NCI-H748 treated with DMSO at 0.1 percent for 48 hours (cell line): Measurements from ENCODE around the gene ADAT3.
A peak's percentile ranks its signal among the peaks of the same experiment; 100 is the strongest.
"Not testable (repeated sequence)": the region's sequence is repeated elsewhere in the genome, so short reads cannot be mapped to it uniquely, and the experiment has no call there.

Source experiments
- DNase-seq: peaks from one replicate; lab custom pipeline; 2025; lab: John Stamatoyannopoulos, UW

The ADAT3 gene

DNA sequence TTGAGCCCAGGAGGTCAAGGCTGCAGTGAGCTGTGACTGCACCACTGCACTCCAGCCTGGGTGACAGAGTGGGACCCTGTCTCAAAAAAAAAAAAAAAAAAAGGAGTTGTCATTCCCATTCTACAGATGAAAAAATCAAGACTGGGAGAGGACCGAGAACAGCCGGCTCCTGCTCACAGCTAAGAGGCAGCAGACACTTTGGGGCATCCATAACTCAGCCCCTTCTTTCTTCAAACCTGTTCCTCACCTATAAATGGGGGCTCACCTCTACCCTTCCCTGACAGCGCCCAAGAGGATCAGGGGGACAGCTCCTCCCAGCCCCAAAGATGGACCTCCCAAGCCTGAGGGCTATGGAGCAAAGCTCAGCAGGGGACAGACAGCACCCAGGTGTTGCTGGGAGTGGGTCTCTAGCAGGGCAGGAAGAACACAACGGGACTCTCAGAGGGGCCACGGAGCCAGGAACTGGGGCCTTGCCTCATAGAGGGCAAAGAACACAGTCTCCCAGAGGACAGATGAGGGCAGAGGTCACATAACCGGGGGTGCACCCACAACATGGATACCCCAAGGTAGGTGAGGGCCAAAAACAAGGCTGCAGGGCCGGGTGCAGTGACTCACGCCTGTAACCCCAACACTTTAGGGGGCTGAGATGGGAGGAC, 38.4 kb upstream of the ADAT3 start:
- no peak for DNase-seq

DNA sequence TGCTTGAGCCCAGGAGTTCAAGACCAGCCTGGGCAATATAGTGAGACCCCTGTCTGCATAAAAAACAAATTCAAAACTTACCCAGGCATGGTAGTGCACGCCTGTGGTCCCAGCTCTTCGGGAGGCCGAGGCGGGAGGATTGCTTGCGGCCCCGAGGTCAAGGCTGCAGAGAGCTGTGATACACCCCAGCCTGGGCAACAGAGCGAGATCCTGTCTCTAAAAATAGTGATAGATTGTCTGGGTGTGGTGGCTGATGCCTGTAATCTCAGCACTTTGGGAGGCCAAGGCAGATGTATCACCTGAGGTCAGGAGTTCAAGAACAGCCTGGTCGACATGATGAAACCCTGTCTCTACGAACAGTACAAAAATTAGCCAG, 37.9 kb upstream of the ADAT3 start:
- no peak for DNase-seq

DNA sequence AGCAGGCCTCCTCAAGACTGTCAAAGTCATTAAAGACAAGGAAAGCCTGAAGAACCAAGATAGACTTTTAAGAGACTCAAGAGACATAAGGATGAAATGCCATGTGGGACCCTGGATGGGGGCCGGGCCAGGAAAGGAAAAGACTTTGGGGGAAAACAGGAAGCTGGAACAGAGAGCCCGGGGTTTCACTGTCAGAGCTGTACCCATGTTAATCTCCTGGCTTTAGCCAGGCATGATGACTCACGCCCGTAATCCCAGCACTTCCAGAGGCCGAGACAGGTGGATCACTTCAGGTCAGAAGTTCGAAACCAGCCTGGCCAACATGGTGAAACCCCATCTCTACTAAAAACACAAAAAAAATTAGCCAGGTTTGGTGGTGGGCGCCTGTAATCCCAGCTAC, 36.2 kb upstream of the ADAT3 start:
- no peak for DNase-seq

DNA sequence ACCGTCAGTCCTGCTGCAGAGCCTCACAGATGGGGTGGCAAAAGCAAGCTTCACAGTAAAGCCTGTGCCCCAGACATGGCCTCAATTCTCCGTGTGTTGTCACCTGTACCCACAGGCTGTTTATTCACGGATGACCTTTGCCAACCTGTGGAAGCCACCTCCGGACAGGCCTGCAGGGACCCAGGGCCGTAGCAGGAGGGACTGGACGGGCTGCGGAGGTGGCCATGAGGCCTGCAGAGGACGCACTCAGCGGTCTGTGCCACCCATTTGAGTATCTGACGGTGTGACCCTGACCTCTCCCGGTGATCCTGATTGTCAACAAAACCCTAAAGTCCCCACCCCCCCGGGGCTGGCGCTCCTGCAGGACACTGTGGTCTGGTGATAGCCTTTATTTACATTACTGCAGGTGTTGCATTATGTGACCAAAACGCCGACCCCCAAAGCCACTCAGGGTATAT, 34.0 kb upstream of the ADAT3 start:
- DNase-seq, result no peak

DNA sequence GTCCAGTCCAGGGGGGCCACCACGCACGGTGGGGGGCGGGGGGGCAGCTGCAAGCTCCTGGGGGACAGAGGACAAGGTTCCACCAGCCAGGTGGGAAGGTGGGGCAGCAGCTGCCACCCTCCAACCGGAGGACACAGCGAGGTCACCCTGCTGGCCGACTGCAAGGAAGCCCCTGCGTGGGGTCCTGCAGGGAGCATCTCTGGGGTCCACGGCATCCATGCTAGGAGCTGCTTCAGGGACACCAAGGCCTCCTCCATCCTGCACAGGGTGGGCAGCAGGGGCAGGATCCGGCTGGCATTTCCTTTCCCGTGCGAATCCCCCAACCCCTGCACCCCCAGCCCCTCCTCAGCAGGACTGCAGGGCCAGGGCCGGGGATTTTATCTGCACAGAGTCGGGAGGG, 33.6 kb upstream of the ADAT3 start:
- no peak for DNase-seq

DNA sequence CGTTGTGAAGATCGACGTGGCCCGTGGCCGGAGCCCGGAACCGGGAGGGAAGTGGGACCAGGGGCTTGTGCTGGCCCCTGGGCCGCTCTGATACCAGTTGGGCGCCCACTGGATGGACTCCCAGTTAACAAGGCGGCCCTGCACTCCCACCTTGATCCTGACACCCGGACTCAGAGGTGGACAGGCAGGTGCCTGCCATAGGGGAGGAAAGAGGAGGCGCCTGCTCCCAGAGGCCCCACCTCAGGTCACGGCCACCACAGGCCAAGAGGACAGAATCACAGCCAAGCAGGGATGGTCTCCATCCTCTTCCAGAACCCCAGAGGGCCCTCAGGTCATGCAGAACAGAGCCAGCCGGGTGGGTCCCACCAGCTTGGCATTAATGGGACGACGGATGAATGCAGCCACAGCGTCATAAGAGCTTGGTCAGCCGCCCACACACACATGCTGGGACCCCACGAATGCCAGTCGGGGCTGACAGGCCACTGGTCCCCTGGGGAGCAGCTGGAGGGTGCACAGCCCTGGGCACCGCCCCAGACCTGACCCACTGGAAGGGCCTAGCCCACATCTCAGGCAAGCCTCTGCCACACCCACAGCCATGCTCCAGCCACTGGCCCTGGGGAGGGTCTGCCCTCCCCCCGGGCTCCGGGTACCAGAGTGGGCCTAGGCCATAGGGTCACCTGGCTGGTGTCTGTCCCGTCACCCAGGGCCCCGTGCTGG, 32.2 kb upstream of the ADAT3 start:
- DNase-seq, result no peak

DNA sequence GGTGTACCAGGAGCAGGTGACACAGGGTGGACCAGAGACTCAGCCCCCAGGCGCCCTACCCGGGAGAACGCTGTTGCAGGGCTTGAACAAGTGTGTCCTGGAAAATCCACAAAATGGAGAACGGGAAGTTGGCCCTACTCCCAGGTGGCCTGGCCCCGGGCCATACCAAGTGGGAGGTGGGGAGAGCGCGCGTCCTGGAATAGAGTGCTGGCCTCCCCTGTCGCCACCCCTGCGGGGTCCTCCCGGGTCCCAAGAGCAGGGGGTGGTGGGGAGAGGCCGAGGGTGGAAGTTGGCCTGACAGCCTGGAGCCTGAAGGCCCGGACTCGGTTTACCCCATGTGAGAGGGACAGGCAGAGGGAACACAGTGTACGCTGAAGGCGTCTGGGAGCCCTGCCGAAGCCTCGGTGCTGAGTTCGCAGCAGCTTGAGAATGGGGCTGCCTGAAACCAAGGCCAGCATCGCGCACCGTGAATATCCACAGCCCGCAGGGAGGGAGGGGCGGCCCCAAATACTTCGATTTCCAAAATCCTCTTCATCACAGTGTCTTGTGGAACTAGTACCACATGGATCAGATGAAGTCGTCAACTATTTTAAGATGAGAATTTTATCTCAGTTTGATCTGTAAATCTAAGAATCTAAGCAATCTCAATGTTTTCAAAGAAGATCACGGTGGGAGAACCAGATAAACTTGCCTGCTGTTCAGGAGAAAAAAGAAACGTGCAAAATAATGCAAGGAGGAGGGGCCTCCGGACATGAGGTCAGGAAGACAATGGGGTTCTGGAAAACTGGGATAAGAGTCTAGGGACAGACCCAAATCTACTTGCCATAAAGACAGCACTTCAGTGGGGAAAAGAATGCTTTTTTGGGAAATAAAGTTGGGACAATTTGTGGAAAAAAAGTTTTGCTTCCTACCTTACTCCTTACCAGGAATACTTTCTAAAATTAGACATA, 31.4 kb upstream of the ADAT3 start:
- no peak for DNase-seq

DNA sequence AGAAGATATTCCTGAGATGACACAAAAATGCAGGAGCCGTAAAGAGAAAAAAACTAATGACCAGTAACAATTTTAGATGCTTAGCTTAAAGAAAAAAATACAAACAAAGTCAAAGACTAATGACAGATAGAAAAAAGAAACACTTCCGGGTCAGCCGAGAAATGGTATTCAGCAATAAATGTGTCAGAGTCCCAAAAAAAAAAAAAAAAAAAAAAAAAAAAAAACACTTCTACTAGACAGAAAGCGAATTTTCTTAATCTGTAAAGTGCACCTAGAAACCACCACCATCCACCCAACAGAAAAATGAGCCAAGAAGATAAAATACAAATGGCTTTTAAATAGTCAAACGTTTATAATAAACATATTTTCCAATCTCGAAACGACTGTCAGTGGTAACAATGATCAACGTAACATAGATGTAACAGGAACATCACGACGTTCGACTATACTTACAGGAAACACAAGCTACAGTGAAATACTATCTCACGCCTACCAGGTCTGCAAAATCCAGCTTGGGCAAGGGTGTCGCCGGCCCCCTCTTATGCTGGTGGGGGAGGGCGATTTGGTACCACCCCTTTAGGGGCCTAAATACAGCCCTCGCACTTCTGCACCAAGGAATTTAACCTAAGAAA, 30.5 kb upstream of the ADAT3 start:
- DNase-seq, result no peak

DNA sequence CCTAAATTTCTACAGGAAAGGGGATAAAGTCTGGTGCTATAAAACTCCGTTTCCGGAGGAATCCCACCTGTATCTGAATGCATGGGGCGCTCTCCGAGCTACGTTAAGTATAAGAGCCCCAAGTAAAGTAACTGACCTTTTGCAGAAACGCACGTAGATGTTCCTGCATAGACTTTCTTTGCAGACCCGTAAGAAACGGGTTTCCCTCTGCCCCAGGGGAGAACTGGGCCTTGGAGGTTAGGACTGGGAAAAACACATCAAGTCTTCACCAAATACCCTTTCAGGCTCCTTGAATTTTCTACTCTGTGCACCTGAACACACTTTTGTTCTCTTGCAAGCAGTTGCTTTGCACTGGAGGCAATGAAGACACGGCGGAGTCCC, 29.9 kb upstream of the ADAT3 start:
- not testable (repeated sequence) for DNase-seq

DNA sequence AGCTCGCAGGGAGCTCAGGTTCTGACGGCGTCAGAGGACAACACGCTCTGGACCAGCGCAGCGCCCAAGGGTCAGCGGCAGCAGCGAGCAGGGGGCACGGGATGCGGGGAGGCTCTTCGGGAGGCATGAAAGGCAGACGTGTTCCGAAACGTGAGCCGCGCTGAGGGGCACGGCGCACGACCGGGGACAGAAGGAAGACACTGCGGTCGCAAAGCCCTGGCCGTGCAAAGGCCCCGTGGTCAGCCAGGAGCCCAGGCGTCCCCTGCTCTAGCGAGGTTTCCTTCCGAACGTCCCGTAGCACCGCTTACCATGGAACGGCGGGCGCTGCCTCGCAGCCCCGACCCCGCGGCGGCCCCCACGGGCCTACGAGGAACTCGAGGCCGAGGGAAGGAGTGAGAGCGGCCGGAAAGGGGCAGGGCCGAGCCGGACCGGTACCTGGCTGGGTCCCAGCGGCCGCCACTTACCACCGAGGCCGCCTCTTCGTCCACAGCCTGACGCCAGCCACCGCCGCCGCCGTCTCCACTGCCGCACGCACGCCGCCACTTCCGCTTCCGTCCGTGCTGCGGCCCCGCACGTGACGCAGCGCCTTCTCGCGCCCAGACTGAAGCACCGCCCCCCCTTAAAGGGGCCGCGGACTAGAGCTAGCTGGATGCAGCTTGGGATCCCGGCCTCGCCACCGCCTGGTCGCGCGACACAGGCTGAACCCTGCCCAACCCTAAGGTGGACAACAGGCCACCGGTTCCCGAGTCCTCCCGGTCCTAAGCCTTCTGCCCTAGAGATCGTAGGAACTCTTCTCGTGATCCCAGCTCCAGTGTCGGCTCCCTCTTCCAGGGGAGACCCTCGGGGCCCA, 29.3 kb upstream of the ADAT3 start:
- peak; percentile 57 for DNase-seq

DNA sequence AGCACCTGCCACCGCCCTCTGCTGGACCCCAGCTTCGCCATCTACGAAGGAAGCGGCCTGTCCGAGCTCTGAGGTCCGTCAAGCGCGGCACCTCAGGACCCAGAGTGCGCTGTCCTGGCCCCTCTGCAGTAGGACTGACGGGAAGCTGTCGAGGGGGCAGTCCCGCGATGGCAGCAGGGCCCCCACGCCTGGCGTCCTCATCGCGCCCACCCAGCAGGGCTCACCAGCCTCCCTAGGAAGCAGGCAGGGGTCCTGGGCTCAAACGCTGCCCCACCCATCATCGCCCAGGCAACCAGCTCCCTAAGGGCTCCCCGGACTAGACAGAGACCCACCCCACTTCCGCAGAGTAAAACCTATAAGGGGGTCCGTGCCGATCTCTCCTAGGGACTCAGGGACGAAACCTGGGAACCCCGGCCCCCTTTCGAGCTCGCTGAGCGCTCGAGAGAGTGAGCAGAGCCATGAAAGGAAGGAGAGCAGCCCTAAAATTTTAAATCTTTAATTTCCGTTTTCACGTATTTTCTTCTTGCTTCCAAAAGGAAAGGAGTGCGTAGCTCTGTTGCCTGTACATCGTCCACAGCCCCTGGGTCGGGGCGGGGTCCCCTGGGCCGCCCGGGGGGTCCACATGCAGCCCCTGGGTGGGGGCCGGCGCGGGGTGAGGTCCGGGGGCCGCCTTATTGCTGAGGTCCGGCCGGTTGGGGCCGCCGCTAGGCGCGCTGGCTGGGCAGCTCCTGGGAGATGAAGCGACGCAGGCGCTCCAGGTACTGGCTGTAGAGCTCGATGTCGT, 28.5 kb upstream of the ADAT3 start:
- not testable (repeated sequence) for DNase-seq

DNA sequence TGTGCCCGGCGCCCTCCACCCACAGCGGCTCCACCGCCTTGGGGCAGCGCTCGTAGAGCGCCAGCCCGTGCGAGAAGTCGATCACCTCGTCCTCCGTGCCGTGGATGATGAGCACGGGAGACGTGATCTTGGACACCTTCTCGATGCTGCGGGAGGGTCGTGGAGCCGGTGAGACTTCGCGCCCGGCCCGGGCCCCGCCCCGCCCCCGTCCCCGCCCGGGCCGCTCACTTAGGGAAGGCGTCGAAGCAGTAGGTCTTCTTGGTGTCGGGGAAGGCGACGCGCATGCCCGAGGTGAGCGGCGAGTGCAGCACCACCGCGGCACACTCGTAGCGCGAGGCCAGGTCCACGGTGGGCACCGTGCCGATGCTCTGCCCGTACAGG, 27.9 kb upstream of the ADAT3 start:
- DNase-seq, result not testable (repeated sequence)

DNA sequence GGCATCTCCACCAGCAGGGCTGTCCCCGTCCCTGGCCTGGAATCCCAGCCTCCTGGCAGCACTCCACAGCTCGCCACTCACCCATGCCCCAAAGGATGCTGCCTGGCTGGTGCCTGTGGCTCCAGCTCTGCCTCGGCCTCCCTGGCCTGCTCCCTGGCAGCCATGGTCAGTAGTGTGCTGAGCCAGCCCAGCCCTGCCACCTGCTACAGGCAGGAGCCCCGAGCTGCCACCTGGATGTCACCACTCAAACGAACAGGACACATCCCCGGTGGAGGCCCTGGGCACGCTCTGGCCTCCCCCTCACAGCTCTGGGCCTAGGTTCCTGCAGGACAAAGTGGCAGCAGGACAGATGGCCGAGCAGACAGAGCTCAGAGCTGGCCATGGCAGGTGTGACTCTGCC, 26.6 kb upstream of the ADAT3 start:
- not testable (repeated sequence) for DNase-seq

DNA sequence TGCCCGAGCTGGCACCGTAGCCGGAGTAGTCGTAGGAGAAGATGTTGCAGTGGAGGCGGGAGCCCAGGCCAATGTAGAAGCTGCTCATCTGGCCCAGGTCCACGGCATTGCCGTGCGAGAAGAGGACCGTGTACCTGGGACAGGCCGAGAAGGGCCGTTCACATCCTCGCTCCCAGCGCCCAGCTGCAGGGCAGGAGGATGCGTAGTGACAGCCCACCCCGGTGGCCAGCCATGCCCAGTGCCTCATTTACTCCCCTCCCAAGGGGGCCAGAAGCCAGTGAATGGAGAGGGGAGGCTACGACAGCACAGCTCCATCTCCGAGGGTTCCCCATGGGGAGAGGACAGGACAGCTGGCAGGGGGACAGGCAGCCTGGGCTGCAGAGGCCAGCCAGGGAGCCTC, 25.2 kb upstream of the ADAT3 start:
- DNase-seq, result not testable (repeated sequence)

DNA sequence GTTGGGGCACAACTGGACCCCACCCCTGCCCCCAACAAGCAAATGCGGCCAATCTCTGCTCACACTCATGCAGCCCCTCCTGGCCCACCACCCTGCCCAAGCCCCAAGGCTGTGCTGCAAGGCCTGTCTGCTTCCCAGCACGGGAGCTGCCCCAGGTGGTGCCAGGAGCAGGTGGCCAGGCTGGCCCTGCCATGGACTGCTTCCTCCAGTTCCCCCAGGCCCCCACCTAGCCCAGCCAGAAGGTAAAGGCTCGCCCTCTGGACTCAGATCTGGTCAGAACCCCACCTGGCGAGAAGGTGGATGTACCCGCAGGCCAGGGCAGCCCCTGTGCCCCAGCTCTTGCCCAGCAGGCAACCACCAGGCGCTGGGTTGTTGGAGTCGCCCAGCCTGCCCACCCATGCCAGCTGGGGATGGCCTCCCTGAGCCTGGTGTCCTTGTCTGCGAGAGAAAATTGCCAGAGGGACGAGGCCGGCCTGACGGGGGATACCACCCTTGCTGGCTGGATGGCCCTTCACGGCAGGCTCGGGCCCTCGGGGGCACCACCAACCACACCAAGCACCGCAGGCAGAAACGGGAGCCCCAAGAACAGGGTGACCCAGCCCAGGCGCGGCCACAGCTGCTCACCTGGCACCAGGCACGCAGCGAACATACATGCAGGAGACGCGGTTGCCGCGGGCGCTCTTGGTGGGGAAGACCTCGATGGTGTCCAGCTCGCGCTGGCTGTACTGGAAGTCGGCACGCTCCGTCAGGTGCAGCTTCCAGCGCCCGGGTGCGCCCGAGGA, 24.4 kb upstream of the ADAT3 start:
- DNase-seq, result no peak

DNA sequence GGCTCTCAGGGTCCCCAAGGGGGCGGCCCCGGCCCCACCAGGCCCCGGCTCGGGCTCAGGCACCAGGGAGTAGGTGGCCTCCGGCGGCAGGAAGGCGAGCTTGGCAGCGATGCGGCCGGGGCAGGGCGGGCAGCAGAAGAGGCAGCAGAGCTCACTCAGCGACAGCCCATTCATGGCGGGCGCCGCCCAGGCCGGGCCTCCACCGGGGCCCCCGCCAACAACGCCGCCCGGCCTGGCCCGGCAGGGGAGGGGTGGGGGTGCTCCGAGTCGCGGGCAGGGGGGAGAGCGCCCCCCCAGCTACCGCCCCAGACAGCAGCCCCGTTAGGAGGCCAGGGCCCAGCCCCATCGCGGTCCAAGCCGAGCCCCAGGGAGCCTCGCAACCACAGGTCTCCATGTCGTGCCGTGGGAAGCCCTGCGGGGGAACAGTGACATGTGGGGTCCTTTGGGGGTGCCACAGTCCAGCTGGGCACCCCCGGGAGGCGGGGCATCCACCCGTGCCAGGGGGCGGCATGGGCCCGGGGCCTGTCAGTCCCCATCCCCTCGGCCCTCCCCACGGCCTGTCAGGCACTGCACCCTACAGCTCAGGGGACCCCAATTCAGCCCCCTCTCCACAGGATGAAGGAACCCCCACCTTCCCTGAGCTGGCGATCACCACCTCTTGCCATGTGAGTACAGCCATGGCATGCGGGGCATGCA, 23.7 kb upstream of the ADAT3 start:
- not testable (repeated sequence) for DNase-seq

DNA sequence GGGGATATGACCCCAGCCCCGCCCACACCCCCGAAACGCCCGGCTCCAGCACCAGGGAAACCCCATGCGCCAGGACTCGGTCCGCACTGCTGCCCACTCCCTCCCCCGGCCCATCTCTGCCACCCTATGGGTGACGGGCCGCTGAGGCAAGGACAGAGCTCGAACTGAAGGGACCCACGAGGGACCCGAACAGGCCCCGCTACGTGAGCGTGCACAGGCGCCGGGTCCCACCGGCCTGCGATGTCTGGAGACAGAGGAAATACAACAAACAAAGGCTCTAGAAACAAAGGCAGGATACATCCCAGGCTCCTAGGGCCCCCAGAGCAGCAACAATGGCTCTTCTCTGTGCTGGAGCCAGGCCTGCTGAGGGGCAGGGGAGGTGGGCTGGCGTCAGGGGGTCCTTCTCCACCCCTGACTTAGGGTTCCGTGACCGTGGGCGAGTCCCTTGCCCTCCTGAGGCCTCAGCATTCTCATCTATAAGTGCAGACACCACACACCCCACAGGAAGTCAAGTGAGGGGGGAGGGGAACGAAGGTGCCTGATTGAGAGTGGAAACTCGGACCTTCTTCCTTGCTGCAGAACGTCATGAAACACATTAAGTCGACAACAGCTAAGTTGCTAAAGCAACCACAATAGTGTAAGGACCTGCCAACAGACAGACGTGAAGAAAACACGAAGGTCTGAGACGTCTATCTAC, 23.0 kb upstream of the ADAT3 start:
- no peak for DNase-seq
